Measurements from ENCODE around the gene C1orf94.

Gene C1orf94

GRCh38 chr1:34262023-34262853 lies 85.5 kb downstream of the C1orf94 start:
- no peak for DNase-seq

- DNase-seq: no peak
Observed at GRCh38 chr1:34262921-34263320, 86.2 kb downstream of the C1orf94 start.

DNA sequence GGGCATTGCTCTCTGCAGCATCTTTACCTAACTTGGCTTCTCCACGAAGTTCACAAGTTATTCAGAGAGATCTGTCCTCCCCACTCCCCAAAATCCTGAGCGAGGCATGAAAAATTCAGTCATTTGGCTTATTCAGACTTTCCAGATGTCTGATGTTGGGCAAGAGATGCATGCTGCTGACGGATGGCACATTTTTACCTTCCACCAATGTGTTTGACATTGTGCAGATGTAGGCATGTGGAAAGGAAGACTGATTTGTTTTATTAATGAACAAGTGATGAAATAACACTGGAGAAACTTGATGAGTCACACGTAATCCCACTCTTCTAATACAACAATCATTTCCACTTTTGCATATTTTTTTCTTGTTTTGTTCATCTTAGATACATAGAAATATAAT lies 86.7 kb downstream of the C1orf94 start:
- DNase-seq: no peak

DNA sequence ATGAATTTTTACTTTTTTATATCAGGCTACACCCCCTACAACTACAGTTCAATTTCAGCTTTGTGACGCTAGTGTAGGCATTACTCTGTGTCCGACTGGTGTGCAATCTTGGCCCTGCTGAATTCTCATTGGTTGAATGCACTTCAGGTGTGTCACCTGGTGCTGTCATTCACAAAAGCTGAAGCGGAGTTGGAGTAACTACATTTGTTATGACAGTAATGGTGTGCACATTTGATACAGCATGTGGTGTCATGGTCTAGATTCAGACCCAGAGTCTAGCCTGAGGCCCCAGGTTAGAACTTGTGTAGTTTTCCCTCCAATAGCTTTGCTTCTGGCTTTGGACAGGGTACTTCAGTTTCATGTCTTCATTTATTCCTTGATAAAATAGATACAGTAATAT lies 88.7 kb downstream of the C1orf94 start:
- no peak for DNase-seq

GRCh38 chr1:34266127-34266951 lies 89.6 kb downstream of the C1orf94 start:
- no peak for DNase-seq

- no peak for DNase-seq
Observed at GRCh38 chr1:34267326-34267725, 90.6 kb downstream of the C1orf94 start.

DNA sequence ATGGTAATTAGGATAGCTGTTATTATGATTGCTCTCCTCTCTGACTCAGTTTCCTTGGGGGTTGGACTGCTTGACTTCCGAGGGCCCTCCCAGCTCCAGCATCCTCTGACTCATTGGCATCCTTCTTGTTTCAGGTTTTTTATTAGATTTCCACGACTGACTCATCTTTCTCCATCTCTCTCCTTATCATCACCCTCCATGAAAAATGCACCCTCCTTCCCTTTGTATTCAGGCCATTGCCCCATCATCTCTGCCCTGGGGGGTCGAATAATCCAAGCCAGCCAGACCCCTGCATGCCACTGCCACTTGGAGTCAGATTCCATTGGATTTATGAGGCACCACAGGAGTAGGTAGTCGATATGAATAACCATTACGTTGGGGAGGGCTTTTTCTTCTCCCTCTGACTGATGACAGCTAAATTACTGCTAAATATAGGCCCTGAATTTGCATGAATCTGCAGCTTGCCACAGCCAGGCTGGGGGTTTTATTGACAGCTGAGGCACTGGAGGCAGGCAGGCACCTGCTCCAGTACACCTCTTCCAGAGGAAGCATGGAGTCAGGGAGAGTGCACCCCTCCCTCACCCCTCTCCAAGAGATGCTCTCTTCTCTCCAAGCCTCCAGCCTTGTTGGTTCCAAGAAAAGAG lies 91.7 kb downstream of the C1orf94 start:
- no peak for DNase-seq
